Sigmoid colon (tissue), 4 donors: Measurements from ENCODE around the gene EYA3.

Experiments
- EP300 ChIP-seq, 4 donors: sonication (generic); formaldehyde crosslinking; IDR thresholded peaks; one replicate each; pipeline ENCODE4 v1.6.1; 2017; ENCODE audit warnings: antibody characterized with exemption in 4 of 4
- POLR2A ChIP-seq, 2 donors: fragments of 450-650 bp; IDR thresholded peaks; one replicate each; pipeline ENCODE4 v1.6.1; 2016; ENCODE audit warnings: antibody characterized with exemption in 2 of 2, mild to moderate bottlenecking in 2 of 2, moderate library complexity in 2 of 2
- POLR2AphosphoS5 ChIP-seq, 4 donors: sonication (generic); formaldehyde crosslinking; IDR thresholded peaks; one replicate each; pipeline ENCODE4 v1.6.1; 2017; ENCODE audit warnings: antibody characterized with exemption in 4 of 4
- TF ChIP-seq, protein P1 (sequence below), 4 experiments: fragments of 450-650 bp in 3 of 4; fragments of 200-600 bp in 1 of 4; IDR thresholded peaks; one replicate each; pipeline ENCODE4 v1.5.1; 2016 to 2019; ENCODE audit warnings: antibody characterized with exemption in 4 of 4, mild to moderate bottlenecking in 3 of 4, moderate library complexity in 2 of 4

DNA sequence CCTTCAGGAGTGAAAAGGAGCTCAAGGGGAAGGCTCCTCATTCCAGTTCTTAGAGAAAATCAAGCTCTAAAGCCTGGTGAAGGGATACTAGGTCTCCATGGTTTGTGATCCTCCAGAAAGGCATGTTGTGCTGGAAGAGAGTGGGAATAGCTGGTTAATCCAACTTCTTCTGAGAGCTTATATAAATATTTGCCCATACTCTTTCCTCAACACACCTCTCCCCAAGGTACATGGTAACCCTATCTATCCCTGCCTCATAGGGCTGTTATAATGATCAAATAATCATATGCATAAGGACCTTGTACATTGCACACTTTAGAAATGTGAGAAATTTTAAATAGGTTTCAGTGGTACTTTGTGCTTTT lies 114.0 kb downstream of the EYA3 start:
- TF ChIP-seq, protein P1, sequence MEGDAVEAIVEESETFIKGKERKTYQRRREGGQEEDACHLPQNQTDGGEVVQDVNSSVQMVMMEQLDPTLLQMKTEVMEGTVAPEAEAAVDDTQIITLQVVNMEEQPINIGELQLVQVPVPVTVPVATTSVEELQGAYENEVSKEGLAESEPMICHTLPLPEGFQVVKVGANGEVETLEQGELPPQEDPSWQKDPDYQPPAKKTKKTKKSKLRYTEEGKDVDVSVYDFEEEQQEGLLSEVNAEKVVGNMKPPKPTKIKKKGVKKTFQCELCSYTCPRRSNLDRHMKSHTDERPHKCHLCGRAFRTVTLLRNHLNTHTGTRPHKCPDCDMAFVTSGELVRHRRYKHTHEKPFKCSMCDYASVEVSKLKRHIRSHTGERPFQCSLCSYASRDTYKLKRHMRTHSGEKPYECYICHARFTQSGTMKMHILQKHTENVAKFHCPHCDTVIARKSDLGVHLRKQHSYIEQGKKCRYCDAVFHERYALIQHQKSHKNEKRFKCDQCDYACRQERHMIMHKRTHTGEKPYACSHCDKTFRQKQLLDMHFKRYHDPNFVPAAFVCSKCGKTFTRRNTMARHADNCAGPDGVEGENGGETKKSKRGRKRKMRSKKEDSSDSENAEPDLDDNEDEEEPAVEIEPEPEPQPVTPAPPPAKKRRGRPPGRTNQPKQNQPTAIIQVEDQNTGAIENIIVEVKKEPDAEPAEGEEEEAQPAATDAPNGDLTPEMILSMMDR (IDR thresholded peaks at IDR 0.05), result no peak
- TF ChIP-seq POLR2A (IDR thresholded peaks at IDR 0.05) (no peak), POLR2AphosphoS5 (IDR thresholded peaks at IDR 0.05) (no peak), EP300 (IDR thresholded peaks at IDR 0.05) (no peak)
